Stimulated activated CD4-positive, alpha-beta T cell treated with anti-CD3 and anti-CD28 coated beads, Interleukin-2, amount 100 ng/mL, for 24 hours (primary cell): ENCODE data around the gene OR2H1.
"Not testable (repeated sequence)": the region's sequence is repeated elsewhere in the genome, so short reads cannot be mapped to it uniquely, and the experiment has no call there.

Source experiments
- DNase-seq, 2 donors: peaks; one replicate each; pipeline ENCODE4 v3.0.0-alpha.2; 2020

The OR2H1 gene

DNA sequence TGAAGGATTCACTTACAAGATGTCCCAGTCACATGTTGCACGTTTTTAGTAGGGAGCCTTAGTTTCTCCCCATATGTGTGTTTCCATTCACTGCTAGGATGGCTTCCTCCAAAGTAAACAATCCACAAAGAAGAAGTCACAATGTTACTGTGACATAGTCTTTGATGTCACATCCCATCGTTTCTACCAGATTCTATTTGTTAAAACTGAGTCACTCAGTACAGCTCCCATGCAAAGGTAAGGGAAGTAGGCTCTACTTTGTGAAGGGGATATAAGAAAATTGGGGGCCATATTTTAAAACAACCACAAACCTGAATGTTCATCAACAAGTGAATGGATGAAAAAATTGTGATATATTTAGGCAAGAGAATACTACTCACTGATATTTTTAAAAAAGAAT, at the start of gene OR2H1, which contains the start of gene OR11A1:
Gene OR2H1, plus strand, starts transcription at position 185 of the 400 bp plus-strand sequence. CDS start 4,615 bp downstream, outside the sequence.
Gene OR11A1, minus strand, starts transcription at position 101 of the 400 bp plus-strand sequence. CDS start 29,430 bp downstream, outside the sequence.
- DNase-seq = no peak

DNA sequence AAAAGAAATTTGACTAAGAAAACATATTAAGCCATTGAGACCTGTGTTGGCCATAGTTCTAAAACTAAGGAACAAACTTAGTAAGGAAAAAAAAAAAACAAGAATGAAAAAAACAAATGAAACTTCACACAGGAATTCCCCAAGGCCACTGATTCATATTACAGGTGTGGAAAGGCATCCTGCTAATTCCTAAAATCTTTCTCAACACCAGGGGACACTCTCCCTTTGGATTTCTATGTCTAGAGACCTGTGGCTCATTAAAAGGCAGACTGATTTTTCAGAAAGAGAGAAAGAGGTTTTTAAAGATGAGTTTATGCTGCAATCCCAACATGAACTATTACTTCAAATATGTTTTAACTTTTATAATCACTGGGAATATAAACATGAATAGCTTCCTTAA, 42.4 kb upstream of the OR2H1 start, which contains the start of gene OR12D1:
Gene OR12D1, plus strand, starts transcription at position 341 of the 400 bp plus-strand sequence.
- DNase-seq = no peak

GRCh38 chr6:29419516-29419915, 37.4 kb upstream of the OR2H1 start:
- no peak for DNase-seq

- DNase-seq = no peak
These were observed 32.8 kb upstream of the OR2H1 start for GRCh38 chr6:29424168-29424567.

- no peak for DNase-seq
These were observed 32.4 kb upstream of the OR2H1 start for GRCh38 chr6:29424575-29424974.

DNA sequence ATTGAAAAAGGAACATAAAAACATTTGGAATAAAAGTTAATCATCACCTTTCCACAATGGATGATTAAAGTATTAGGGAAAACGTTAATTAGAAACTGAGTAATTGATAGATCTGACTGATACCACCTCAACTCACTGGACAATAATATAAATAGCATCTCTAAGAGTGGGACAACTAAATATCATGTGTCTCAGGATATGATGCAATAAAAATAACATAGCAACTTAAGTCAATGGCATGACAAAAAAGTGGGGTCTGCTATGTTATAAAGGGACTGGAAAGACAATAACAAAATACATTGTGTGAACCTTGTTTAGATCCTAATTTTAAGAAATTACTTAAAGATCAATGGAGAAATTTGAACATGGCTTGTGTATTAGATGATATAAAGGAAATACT, 31.9 kb upstream of the OR2H1 start:
- no peak for DNase-seq

DNA sequence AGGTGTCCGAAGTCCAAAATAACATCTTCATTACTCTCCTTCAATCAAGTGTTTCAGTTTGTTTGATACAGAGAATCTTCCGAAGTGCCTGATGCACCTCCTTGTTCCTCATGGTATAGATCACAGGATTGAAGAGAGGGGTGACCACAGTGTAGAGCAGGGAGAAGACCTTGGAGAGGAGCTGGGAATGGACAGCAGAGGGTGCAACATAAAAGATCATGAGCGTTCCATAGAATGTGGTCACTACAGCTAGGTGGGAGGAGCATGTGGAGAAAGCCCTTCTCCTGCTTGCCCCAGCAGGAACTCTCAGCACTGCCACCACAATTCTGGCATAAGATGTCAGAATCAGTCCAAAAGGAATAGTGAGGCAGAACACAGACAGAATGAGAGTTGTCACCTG, 30.3 kb upstream of the OR2H1 start:
- no peak for DNase-seq

DNA sequence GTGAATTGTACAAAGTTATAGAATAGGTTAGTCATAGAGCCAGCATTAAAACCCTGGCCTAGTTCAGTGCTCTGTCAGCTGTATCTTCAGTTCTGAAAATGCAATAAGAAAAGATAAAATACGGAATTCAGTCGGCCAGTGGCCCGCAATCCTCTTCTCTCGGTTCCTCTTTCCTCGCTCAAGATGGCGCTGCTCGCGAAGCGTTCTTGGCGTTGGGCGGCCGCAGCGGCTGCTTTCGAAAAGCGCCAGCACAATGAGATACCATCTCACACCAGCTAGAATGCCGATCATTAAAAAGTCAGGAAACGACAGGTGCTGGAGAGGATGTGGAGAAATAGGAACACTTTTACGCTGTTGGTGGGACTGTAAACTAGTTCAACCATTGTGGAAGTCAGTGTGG, 20.2 kb upstream of the OR2H1 start:
- not testable (repeated sequence) for DNase-seq

- DNase-seq = no peak
These were observed 17.9 kb upstream of the OR2H1 start, which contains the start of gene OR10C1 for GRCh38 chr6:29439006-29439405. TSS of gene OR10C1 (plus strand) at chr6:29439306. CDS start at chr6:29440016, 710 bp downstream.

DNA sequence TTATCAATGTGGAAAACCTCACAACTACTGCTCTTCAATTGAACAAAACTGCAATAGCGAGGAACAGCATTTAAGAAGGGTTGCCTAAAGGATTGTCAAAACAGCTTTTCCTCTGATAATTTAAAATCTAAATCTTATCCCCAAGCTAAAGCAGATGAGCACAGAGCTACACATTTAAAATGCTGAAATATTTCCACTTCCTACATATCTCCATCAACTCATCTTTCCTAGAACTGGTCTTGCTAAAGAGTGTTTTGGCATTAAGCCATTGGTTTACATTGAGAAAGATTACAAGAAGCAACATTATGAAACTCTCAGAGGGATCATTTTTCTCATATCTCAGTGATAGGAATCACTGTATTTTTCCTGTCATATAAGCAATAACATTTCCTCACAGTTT, 14.2 kb upstream of the OR2H1 start:
- no peak for DNase-seq

GRCh38 chr6:29444031-29444430, 12.9 kb upstream of the OR2H1 start:
- DNase-seq = not testable (repeated sequence)

DNA sequence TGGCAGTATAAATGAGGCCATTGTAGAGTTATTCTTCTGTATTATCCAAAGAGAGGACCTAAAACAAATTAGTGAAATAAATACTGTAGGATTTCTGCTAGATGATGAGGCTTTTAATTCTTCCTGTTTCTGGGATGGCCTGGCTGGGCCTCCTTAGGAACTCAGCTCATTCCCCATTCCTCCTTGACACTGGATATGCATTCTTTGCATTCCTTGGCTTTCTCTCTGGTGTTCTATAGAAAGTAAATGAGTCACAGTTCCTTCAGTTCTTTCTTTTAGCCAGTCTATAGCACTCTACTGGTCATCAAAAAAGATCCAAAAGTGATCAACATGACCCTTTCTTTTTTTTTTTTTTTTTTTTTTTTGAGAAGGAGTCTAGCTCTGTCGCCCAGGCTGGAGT, 9.3 kb upstream of the OR2H1 start:
- DNase-seq = no peak

DNA sequence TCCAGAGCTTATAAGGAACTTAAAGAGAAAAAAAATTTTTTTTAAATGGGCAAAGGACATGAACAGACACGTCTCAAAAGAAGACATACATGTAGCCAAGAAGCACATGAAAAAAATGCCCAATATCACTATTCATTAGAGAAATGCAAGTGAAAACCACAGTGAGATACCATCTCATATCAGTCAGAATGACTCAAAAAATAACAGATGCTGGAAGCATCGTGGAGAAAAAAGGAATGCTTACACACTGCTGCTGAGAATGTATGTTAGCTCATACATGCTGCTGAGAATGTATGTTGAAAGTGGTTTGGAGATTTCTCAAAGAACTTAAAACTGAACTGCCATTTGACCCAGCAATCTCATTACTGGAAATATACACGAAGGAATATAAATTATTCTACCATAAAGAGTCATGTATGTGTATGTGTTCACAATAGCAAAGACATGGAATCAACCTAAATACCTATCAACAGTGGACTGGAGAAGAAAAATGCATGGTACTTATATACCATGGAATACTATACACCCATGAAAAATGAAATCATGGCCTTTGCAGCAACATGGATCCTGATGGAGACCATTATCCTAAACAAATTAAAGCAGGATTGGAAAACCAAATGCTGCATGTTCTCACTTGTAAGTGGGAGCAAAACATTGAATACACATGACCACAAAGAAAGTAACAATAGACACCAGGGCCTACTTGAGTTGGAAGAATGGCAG, 5.3 kb upstream of the OR2H1 start:
- no peak for DNase-seq

DNA sequence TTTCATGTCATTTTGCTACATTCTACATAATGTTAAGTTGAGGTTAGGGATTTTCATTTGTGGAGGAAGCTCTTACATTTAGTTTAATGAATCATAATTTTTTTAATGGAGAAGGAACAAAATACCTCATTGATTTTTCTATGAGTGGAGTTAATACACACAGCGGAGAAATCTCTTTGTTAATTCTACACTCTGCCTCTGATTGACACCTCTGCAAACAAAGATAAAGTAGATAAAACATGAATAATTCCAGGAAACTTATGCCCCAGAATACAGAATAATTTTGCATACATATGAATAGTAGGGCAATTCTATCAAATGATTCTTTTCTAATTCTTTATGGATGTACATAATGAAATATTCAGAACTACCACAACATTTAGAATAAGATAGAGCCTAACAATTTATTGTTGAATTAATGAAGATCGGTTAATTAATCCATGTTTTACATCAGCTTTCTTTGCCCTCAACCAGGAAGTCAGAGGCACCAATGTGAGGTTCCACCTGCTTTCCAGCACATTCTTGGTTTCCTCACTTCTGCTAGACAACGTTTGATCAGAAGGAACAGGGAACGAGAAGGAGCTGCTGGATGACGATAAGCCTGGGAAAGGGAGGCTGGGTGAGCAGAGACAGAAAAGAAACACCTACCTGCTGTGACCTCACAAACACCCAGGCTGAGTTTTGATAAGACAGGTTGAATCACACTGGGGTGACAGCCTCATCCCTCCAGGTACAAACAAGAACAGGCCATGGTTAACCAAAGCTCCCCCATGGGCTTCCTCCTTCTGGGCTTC, 4.3 kb downstream of the OR2H1 start:
- no peak for DNase-seq

DNA sequence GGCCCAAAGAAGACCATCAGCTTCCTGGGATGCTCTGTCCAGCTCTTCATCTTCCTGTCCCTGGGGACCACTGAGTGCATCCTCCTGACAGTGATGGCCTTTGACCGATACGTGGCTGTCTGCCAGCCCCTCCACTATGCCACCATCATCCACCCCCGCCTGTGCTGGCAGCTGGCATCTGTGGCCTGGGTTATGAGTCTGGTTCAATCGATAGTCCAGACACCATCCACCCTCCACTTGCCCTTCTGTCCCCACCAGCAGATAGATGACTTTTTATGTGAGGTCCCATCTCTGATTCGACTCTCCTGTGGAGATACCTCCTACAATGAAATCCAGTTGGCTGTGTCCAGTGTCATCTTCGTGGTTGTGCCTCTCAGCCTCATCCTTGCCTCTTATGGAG, 5.1 kb downstream of the OR2H1 start:
- no peak for DNase-seq

DNA sequence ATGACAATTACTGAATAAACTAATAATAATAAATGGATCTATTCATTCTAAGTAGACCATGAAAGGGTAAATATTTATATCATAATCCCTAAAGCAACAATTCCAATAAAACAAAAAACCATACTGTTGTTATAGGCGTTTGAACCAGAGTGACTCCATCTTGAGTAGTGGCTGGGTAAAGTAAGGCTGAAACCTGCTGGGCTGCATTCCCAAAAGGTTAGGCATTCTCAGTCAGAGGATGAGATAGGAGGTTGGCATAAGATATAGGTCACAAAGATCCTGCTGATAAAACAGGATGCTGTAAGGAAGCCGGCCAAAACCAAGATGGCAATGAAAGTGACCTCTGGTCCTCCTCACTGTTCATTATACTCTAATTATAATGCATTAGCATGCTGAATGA, 8.3 kb downstream of the OR2H1 start:
- no peak for DNase-seq

GRCh38 chr6:29465801-29466200, 8.8 kb downstream of the OR2H1 start:
- no peak for DNase-seq

DNA sequence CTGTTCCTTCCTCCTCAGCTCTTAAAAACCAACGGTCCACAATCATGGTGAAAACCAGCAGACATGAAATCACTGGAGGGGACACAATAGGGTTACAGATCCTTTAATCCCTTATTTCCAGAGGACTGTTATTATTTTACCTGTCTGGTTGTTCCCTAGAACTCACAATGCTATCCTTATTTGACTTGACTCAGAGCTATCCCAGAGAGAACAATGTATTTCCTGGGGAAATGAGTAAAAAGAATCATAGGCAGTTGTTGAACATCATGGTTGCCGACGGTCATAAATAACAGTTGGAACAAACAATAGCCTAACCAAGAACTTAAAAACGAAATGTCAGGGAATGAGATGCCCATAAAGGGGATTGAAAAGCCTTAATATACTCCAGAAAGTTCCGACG, 9.3 kb downstream of the OR2H1 start:
- no peak for DNase-seq

DNA sequence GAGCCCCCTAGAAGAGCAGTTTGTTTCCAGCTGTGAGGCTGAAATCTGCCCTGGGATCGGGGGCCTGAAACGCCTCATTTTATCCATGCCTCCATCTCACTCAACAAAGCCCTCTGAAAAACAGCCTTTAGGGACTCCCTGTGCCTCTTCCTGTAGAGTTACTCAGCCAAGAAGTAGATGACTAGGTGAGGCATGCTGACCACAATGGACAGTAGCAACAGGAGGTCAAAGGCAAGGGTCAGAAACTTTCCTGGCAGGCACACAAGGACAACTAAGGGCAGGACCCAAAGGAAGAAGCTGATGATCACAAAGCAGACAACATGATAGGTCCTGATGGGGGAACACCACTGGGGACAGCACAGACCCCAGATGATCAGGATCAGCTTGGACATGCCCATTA, 18.0 kb downstream of the OR2H1 start:
- no peak for DNase-seq

GRCh38 chr6:29477923-29478450, 21.0 kb downstream of the OR2H1 start:
- DNase-seq = no peak

- no peak for DNase-seq
These were observed 21.8 kb downstream of the OR2H1 start for GRCh38 chr6:29478740-29479139.

- DNase-seq = no peak
These were observed 22.6 kb downstream of the OR2H1 start for GRCh38 chr6:29479560-29479959.

- no peak for DNase-seq
These were observed 26.2 kb downstream of the OR2H1 start for GRCh38 chr6:29483186-29483585.

DNA sequence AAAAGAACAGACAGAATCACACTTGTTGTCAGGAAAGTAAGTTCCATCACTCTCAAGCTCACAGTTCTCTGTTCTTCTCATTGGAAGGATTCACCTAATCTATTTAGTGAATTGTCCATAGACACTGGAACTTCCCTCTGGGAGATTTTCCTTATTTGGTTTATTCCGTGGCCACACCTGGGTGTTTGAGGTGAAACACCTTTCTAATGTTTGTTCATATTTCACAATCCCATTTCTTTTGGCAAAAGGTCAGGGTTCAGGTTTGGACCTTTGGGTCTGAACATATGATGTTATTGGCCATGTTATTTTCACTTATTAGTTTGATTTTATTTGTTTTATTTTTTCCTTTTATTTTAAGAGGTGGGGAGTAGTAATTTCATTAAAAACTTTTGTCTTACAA, 26.8 kb downstream of the OR2H1 start:
- DNase-seq = no peak
